Measurements from ENCODE around the gene SGK1. TPM values are rescaled to one million over a fixed set of nuclear protein-coding genes. Genes with fewer than 3 reads are reported as not detected.
A peak's percentile ranks its signal among the peaks of the same experiment; 100 is the strongest.
"Not testable (repeated sequence)": the region's sequence is repeated elsewhere in the genome, so short reads cannot be mapped to it uniquely, and the experiment has no call there.

The SGK1 gene
- total and polyA plus RNA-seq, 12 donors: 86.0 to 685 (median 192) TPM

DNA sequence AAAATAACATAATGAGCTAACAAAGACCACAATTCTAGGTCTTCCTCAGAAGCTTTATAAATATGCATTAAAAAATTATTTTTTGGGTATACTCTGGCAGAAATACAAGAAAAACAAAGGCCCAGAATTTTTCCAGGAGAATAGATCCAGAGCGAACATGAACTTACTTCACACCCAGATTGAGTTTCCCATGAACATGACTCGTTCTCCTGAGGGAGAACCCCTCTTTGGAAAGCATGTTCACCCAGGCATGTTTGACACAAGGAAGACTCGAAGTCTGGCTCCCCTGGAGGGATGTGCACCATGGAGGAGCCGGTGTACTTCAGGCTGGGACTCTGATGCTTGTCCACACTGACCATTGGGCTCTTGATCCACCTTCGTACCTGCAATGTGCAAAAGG is 56.1 kb downstream of the SGK1 start:
- WGBS, 4 donors: 89 to 95% (median 90%) methylated on average over 5 of the region's 5 CpGs
- H3K27ac ChIP-seq: no peak overlapping the region
- no peaks in the 10 kb centered on the region for H3K4me1 ChIP-seq (replicated peaks in 1 of 2)
- DNase-seq: no peak
- no peaks in the 10 kb centered on the region for H3K36me3 ChIP-seq (replicated peaks in 1 of 2)
- intact Hi-C loops (cut with DNase I): no loop called here
- no peaks in the 10 kb centered on the region for H3K27me3 ChIP-seq
- H3K9me3 ChIP-seq (replicated peaks in 1 of 3): no peaks in the 10 kb centered on the region
- H3K4me3 ChIP-seq: no peak overlapping the region
- TF ChIP-seq POLR2A (IDR thresholded peaks at IDR 0.05): no peak
- TF ChIP-seq, protein P1, sequence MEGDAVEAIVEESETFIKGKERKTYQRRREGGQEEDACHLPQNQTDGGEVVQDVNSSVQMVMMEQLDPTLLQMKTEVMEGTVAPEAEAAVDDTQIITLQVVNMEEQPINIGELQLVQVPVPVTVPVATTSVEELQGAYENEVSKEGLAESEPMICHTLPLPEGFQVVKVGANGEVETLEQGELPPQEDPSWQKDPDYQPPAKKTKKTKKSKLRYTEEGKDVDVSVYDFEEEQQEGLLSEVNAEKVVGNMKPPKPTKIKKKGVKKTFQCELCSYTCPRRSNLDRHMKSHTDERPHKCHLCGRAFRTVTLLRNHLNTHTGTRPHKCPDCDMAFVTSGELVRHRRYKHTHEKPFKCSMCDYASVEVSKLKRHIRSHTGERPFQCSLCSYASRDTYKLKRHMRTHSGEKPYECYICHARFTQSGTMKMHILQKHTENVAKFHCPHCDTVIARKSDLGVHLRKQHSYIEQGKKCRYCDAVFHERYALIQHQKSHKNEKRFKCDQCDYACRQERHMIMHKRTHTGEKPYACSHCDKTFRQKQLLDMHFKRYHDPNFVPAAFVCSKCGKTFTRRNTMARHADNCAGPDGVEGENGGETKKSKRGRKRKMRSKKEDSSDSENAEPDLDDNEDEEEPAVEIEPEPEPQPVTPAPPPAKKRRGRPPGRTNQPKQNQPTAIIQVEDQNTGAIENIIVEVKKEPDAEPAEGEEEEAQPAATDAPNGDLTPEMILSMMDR (IDR thresholded peaks at IDR 0.05): no peak

DNA sequence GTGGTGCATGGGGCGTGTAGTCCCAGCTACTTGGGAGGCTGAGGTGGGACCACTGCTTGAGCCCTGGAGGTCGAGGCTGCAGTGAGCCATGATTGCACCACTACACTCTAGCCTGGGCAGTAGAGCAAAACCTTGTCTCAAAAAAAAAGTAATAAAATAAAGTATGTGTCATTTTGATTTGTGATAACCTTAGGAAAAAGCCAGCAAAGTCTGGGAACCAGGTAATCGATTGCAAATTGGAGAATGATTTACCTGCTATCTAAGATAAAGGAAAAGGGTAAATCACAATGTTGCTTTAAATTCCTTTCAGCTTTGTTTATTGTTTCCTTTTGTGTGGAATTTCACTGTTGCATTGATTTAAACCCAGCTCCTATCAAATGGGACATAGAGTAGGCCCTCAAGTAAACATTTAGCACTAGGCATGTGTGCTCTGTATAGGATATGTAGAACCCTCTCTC is 59.0 kb downstream of the SGK1 start:
- Histone ChIP-seq H3K4me1 (replicated peaks in 1 of 2) (no peaks in the 10 kb centered on the region), H3K27me3 (no peaks in the 10 kb centered on the region), H3K9me3 (replicated peaks in 1 of 3) (no peaks in the 10 kb centered on the region), H3K27ac (no peak overlapping the region), H3K4me3 (no peak overlapping the region), H3K36me3 (replicated peaks in 1 of 2) (no peaks in the 10 kb centered on the region)
- no peak for DNase-seq
- TF ChIP-seq, protein P1 (IDR thresholded peaks at IDR 0.05): no peak
- TF ChIP-seq POLR2A (IDR thresholded peaks at IDR 0.05): no peak
- WGBS, 4 donors: 79 to 86% (median 85%) methylated on average over 3 of the region's 3 CpGs
- intact Hi-C loops (cut with DNase I): no loop called here

DNA sequence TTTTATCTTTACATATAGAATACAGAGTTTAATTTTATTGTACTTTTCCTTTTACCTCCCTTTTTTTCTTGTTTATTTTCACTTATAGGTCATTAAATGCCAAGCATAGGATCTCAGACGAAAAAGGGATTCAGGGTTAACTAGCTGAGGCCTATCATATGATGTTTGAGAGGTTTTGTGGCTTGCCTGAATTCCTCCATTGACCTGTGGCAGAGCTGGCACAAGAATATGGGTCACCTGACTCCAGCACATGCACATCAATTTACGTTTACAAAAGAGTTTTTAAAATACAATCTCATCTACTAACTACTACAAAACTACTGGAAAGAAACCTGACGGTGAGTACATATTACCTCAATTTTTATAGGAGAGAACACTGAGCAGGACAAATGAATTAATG is 60.4 kb downstream of the SGK1 start:
- TF ChIP-seq, protein P1 (IDR thresholded peaks at IDR 0.05): no peak
- no peak for TF ChIP-seq POLR2A (IDR thresholded peaks at IDR 0.05)
- no peak overlapping the region for H3K4me3 ChIP-seq
- H3K27ac ChIP-seq: peak overlapping the region in 1 of 5 donors; percentile 28
- no peak for DNase-seq
- no peaks in the 10 kb centered on the region for H3K27me3 ChIP-seq
- peaks cover 0 to 6% of the 10 kb centered on the region in 2 donors for H3K4me1 ChIP-seq (replicated peaks in 1 of 2)
- H3K9me3 ChIP-seq (replicated peaks in 1 of 3): no peaks in the 10 kb centered on the region
- intact Hi-C loops (cut with DNase I): no loop called here
- no peaks in the 10 kb centered on the region for H3K36me3 ChIP-seq (replicated peaks in 1 of 2)
- 69 to 90% (median 80%) methylated on average over 3 of the region's 3 CpGs for WGBS, 4 donors

DNA sequence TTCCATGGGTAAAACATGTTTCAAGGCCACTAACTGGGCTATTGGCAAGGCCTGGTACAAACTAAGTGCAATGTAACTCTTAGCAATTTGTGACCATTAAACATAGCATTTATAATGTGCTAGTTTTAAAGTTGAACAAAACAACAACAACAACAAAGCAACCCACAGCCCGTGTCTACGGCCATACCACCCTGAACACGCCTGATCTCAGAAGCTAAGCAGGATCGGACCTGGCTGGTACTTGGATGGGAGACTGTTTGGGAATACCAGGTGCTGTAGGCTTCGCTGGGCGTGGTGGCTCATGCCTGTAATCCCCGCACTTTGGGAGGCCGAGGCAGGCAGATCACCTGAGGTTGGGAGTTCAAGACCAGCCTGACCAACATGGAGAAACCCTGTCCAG is 61.0 kb downstream of the SGK1 start:
- no peaks in the 10 kb centered on the region for H3K9me3 ChIP-seq (replicated peaks in 1 of 3)
- no peak for TF ChIP-seq POLR2A (IDR thresholded peaks at IDR 0.05)
- DNase-seq: no peak
- intact Hi-C loops (cut with DNase I): no loop called here
- peaks cover 0 to 6% of the 10 kb centered on the region in 2 donors for H3K4me1 ChIP-seq (replicated peaks in 1 of 2)
- no peak overlapping the region for H3K4me3 ChIP-seq
- WGBS, 4 donors: 96 to 99% (median 97%) methylated on average over 8 of the region's 8 CpGs
- H3K36me3 ChIP-seq (replicated peaks in 1 of 2): no peaks in the 10 kb centered on the region
- peak overlapping the region in 3 of 5 donors; percentile 20 to 30 (median 28) for H3K27ac ChIP-seq
- no peaks in the 10 kb centered on the region for H3K27me3 ChIP-seq

DNA sequence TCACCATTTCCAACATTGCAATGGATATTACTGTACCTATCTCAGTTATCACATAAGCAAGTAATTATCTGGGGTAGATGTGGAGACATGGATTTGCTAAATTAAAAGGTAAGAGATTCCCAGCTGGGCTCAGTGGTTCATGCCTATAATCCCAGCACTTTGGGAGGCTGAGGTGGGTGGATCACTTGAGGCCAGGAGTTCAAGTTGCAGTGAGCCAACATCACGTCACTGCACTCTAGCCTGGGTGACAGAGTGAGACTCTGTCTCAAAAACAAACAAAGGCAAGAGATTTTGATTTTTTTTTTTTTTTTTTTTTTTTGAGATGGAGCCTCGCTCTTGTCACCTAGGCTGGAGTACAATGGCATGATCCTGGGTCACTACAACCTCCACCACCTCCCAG is 62.6 kb downstream of the SGK1 start:
- H3K27ac ChIP-seq; H3K27me3 ChIP-seq; H3K9me3 ChIP-seq (replicated peaks in 1 of 3); H3K36me3 ChIP-seq (replicated peaks in 1 of 2); DNase-seq; intact Hi-C loops (cut with DNase I); H3K4me3 ChIP-seq: not testable (repeated sequence)
- H3K4me1 ChIP-seq (replicated peaks in 1 of 2): peaks cover 9 to 13% of the 10 kb centered on the region in 2 donors
- WGBS, 4 donors: 83 to 98% (median 86%) methylated on average over 2 of the region's 2 CpGs
